Stimulated activated CD4-positive, alpha-beta T cell treated with anti-CD3 and anti-CD28 coated beads, TNF-alpha, amount 100 ng/mL, for 24 hours (primary cell): ENCODE measurements around the gene SLC1A6.
"Not testable (repeated sequence)": the region's sequence is repeated elsewhere in the genome, so short reads cannot be mapped to it uniquely, and the experiment has no call there.

ENCODE experiments used
- DNase-seq, 3 experiments: peaks; one replicate each; pipeline ENCODE4 v3.0.0-alpha.2; 2020; ENCODE audit warnings: low read depth in 3 of 3

Gene SLC1A6

DNA sequence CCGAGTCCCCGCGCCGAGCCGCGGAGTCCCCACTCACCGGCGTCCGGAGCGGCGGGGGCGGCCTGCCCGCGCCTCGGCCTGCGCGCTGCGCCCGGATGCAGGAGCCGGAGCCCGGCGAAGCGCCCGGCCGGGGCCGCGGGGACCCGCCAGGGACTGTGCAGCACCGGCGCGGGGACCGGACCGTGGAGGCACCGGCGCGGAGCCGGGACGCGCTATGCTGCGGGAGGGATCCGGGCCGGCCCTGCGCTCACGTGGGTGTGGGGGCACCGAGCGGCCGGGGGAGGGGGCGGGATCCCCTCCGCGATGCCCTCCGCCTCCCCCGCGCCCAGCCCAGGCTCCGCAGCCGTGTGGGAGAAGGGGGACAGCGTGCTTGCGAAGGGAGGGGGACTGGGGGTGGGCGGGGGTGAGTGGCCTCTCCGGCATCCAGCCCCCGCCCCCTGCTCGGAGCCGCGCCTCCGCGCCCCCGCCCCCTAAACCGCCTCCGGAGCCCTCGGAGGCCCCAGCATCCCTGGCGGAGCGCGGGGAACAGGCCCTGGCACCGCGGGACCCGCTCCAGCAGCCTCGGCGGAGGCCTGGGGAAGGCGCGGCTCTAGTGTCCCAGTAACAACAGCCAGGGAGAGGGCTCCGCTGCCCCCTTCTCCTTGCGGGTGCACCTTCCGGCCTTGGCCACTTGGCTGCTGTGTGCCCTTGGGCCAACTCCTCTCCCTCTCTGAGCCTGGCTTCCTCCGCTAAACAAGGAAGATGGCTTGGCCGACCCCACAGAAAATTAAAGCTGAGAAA, at the start of gene SLC1A6:
TSS of gene SLC1A6 (minus strand) at position 389 of the 780 bp plus-strand sequence. CDS start 6,954 bp downstream, outside the sequence.
- no peak for DNase-seq

DNA sequence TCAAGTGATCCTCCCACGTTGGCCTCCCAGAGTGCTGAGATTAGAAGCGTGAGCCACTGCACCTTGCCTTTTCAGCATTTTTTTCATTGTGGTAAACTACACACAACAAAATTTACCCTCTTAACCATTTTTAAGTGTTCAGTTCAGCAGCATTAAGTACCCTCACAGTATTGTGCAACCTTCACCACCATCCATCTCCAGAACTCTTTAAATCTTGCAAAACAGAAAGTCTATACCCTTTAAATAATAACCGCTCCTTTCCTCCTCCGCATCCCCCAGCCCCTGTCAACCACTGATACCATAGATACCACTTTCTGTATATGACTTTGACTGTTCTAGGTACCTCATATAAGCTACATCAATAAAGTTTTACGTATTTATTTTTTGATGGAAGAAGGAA, 48.8 kb upstream of the SLC1A6 start:
- no peak for DNase-seq

DNA sequence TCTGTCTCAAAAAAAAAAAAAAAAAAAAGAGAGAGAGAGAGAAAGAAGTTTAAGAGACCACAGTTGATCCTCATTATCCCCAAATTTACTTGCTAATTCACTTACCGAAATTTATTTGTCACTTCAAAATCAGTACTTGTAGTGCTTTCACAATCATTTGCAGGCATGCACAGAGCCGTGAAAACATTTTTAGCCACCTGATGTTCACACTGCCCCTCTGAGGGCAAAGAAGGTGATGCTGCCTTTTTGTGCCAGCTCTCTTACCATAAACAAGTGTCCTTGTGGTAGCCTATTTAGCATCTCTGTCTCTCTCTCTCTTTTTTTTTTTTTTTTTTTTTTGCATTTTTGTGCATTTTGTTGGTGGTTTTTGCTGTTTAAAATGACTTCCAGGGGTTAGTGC, 45.6 kb upstream of the SLC1A6 start:
- no peak for DNase-seq

DNA sequence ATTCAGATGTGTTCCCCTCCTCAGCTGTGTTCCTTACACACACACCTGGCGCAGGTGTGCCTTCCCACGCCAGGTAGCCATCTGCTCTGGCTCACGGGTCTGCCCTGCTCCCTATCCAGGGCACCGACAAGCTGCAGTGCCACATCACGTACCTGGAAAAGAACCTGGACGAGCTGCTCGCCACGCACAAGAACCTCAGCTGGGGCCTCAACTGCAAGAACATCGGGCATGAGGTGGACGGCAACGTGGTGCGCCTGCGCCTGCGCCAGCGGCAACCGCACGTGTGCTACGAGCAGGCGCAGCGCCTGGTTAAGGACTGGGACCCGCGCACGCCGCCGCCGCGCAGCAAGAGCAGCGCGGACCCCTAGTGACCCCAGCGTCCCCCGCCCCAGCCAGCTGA, 43.1 kb upstream of the SLC1A6 start:
- DNase-seq: no peak

DNA sequence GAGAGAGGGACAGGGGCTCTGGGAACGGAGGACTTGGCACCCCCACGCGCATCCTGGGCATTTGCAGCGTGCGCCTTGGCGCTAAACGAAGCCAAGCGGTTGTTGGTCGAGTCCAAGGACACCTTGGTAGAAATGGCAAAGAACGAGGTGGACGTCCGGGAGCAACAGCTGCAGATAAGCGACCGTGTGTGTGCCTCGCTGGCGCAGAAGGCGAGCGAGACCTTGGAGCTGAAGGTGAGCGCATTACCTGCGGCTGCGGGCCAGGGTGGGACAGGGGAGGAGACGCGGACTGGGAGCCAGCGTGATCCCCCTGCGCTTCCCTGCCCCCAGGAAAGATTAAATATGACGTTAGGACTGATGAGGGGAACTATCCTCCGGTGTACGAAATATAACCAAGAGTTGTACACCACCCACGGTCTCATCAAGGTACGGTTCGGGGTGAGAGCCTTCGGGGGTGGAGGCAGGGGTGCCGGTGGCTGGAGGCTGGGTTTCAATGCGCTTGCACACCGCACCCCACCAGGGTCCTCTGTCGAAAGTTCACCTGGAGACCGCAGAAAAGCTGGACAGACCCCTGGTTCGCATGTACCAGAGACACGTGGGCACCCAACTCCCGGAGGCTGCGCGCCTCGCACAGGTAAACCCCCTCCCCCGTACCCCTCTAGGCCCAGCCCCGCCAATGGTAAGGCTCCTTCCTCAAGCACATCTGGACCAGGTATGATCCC, 41.8 kb upstream of the SLC1A6 start:
- no peak for DNase-seq

DNA sequence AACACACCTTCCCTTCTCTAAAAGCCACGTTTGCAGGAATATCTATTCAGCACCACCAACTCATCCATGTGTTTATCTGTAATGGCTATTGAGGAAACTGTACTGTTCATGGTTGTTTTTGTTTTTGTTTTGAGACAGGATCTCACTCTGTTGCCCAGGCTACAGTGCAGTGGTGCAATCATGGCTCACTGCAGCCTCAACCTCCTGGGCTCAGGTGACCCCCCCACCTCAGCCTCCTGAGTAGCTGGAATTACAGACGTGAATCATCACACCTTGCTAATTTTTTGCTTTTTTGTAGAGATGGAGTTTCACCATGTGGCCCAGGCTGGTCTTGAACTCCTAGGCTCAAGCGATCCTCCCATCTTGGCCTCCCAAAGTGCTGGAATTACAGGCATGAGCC, 39.2 kb upstream of the SLC1A6 start:
- DNase-seq: not testable (repeated sequence)

DNA sequence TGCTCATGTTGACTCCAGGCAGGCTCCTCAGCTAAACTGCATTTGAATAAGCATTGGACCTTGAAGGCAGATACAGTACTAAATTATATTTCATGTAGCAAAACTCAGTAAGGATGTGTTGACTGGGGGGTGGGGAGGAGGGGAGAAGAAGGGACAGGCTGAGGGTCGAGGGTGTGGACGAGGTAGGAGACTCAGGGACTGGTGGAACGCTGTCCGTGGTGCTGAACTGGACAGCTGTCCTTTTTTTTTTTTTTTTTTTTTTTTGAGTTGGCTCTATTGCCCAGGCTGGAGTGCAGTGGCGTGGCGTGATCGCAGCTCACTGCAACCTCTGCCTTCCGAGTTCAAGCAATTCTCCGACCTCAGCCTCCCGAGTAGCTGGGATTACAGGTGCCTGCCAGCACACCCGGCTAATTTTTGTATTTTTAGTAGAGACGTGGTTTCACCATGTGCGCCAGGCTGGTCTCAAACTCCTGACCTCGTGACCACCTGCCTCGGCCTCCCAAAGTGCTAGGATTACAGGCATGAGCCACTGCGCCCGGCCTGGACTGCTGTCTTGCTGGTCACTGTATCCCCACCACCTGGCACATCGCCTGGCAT, 36.4 kb upstream of the SLC1A6 start:
- no peak for DNase-seq

DNA sequence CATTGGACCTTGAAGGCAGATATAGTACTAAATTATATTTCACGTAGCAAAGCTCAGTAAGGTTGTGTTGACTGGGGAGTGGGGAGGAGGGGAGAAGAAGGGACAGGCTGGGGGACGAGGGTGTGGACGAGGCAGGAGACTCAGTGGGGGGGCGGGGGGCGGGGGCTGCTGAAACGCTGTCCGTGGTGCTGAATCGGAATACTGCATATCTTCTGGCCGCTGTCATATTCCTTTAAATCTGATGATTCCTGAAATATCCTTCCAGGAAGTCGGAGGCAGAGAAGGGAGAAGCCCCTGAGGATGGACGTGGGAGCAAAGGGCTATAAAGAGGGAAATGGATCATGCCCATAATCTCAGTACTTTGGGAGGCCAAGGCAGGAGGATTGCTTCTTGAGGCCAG, 34.9 kb upstream of the SLC1A6 start:
- DNase-seq: no peak

DNA sequence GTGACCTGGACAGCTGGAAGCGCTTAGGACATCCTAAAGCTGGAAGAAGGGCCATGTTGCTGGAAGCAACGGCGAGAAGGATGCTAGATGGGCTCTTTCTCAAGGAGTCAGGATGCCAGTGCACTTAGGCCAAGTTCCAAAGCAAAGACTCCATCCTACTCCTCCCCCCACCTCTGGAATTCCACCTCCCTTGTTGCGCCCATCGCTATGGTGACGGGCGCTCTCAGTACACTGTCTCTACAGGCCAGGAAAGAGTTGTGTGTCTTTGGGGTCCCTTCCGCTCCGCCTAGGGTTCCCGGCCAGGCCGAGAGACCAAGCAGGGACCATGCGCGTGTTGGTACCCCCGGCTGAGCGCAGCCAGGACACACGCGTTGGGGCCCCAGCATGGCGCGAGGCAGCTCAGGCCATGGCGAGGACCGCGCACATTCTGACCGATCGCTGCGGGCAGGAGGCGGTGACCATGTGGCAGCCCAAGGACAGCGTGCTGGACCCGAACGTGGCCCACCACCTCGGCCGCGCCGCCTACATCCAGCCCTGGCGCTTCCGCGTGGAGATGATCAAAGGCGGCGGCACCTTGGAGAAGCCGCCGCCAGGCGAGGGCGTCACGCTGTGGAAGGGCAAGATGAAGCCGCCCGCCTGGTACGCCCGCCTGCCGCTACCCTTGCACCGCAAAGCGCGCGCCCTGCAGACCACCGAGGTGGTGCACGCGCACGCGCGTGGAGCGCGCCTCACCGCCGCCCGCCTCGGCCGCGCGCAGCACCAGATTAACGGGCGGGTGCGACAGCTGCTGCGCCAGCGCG, 31.0 kb upstream of the SLC1A6 start:
- no peak for DNase-seq

DNA sequence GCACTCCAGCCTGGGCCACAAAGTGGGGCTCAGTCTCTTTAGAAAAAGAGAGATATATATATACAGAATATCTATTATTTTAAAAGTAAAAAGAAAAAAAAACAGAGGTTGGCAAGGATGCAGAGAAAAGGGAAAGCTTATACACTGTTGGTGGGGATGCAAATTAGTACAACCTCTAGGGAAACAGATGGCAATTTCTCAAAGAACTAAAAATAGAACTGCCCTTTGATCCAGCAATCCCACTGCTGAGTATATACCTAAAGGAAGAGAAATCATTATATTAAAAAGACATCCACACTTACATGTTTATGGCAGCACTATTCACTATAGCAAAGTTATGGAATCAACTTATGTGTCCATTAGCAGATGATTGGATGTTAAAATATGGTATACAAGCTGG, 28.6 kb upstream of the SLC1A6 start:
- DNase-seq: no peak

DNA sequence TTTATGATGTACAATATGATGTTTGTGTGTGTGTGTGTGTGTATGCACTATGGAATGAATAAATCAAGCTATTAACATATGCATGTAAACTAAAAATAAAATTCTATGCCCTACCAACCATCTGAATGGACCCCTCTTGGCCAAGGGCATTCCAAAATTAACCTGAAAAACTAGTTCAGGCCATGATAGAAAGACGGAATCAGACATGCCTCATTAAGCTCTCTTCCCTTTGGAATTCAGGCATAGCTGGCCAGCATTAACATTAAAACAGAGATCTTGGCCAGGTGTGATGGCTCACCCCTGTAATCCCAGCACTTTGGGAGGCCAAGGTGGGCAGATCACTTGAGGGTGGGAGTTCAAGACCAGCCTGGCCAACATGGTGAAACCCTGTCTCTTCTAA, 18.3 kb upstream of the SLC1A6 start:
- DNase-seq: no peak

DNA sequence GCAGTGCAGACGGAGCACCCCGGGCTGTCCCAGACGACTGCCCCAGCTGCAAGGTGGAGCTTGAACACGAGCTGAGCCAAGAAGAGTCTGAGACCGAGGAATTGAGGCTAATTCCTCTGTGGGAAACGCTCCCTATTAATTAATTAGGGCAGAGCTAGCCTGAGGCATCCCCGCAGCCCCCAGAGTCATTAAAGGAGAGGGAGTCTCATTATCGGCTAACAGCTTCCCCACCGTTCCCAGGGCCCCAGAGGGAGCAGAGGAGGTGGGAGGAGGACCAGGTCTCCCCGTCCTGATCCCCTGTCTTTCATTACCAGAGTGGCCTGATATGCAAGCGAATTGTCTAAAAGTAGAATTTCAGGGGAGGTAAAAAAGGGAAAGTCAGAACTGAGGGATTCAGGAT, 13.1 kb upstream of the SLC1A6 start:
- DNase-seq: no peak

DNA sequence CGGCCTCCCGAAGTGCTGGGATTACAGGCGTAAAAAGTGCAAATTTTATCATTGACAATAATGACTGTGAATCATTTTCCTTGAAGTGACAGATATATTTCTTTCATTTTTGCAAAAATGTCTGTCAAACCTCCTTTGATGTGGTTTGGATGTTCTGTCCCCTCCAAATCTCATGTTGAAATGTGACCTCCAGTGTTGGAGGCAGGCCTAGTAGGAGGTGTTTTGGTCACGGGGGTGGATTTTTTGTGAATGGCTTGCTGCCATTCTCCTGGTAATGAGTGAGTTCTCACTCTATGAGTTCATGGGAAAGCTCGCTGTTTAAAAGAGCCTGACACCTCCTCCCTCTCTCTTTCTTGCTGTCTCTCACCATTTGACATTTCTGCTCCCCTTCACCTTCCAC, 5.5 kb upstream of the SLC1A6 start:
- DNase-seq: no peak

DNA sequence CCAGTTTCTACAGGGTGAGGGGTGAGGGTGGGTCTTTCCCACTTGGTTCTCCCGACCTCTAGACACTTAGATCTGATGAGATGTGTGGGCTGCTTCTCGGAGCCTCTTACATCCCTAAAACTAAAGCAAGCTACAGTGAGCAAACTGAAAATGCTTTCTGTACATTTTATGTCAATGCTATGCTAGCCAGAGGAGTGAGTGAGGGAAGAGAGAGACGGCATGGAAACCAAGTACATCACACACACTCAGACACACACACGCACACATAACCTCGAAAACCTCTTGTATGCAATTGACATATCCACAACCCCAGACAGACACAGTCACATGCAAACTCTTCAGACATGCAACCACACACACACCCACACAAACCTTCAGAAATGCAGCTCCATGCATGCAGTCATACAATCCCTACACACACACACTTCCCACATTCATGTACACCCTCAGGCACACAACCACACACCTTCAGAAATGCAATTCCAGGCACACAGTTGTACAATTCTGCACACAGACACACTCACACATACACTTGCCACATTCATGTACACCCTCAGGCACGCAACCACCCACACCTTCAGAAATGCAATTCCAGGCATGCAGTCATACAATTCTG, 1.4 kb downstream of the SLC1A6 start:
- no peak for DNase-seq

DNA sequence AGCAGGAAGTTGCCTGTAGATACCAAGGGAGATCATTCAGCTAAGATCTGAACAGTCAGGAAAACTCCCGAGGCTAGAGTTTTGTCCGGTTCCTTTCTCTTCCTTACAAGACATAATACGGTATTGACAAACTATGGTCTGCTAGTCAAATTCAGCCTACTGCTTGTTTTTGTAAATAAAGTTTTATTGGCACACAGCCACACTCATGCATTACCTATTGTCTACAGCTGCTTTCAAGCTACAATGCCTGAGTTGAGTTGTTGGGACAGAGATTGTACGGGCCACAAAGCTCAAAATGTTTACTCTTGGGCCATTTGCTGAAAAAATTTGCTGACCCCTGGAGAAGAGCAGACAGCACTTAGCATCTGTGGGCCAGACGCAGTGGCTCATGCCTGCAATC, 2.5 kb downstream of the SLC1A6 start:
- DNase-seq: no peak

DNA sequence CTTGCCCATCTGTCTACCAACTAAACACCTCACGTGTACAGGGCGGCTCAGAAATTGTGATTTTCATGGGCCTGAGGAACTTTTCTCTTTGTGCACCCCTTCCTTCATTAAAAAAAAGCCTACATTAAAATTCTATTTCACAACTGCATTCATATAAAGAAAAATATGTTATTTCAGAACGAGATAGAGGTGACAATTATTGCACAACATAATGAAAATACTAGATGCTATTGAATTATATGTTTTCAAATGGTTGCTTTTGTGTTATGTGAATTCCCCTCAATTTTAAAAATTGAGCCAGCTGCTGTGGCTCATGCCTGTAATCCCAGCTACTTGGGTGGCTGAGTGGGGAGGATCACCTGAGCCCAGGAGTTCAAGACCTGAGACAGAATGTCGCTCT, 5.2 kb downstream of the SLC1A6 start:
- DNase-seq: no peak

DNA sequence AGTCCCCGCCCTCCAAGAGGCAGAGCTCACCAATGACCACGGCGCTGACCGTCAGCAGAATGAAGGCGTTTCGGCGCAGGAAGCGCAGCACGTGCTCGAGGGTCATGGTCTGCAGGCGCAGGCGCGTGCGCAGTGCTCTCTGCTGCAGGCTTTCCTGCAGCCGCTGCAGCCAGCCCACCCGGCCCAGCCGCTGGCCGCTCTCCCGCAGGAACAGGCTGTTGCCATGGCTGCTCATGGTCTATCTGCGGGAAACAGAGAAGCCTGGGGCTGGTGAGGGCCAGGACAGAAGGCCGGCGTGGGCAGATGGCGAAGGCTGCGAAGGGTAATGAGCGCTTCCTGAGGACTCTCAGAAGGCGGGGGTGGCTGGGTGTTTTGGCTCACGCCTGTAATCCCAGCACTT, 7.0 kb downstream of the SLC1A6 start:
- no peak for DNase-seq

DNA sequence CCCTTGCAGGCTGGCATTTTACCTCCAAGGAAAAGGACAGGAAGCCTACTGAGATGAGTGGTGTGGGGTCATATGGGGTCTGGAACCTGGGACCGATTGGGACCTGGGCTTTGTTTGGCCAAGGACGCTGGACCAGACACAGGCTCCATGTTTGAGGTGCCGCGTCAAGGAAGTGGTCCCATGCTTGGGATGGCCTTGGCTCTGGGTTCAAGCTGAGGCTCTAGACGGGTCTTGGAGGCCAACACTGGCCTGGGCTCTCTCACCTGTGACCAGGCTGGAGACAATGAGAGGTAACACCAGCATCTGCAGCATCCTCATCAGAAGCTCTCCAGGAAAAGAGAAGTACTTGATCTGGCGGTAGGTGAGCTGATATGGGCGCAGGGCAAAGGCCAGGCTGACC, 8.2 kb downstream of the SLC1A6 start:
- DNase-seq: no peak

DNA sequence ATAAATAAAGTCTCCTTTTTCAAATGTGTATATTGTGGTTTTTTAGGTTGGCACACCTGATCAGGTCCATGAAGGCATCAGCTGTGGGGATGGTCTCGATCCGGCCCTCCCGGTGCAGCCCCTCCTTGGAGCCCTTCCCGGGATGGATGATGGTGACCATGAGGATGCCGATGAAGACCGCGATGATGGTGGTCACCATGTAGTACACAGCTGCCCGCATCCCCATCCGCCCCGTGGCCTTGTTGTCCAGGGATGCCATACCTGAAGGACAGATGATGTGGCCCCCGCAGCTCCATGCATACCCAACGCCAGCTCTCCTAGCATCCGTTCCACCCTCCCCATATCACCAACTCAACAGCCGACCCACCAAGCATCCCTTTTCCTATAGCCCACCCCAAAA, 11.4 kb downstream of the SLC1A6 start:
- no peak for DNase-seq

DNA sequence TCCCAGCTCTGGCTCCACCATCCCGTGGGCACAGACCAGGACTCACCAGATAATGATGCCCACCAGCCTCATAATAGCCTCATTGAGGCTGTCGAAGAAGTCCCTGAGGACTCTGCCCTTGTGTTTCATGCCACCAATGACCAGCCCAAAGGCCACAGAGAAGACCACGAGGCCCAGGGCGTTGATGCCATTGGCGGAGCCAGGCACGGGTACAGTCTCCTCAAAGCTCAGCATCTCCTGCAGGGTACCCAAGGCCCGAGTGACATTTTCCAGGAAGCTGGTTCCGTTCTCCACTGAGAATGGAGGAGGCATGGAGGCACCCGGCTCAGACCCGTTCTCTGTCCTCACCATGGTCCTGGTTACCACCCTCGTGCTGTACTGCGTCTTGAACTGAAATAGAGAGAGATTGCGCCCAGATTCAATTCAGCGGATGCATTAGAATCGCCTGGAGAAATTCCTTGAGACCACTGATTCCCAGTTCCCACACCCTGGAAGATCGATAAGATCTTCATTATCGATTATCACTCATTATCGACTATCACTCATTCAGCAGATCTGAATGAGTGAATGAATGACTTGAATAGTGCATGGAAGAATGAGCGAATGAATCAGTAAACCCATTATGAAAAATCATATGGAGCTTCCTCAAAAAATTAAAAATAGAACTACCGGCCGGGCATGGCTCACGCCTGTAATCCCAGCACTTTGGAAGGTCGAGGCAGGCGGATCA, 17.5 kb downstream of the SLC1A6 start:
- no peak for DNase-seq

DNA sequence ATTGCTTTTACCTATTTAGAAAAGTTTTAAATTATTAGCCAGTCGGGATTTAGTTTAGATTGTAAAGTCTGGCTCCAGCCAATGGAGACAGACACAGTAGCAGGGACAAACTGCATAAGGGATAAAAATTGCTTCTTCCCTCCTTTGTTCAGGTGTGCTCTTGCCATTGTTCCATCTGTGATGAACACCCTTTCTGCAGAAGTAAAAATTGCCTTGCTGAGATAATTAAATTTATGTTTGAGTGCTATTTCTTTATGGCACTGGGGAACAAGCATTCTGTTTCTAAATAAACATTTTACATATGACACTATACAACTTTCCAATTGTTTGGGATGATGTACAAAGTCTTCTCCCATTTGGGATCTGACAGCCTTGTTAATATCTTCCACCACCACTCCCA, 20.4 kb downstream of the SLC1A6 start:
- DNase-seq: no peak
